ENCODE results near the gene PSMC2. TPM values are rescaled to one million over a fixed set of nuclear protein-coding genes. Genes with fewer than 3 reads are reported as not detected.

PSMC2 gene
- total RNA-seq, 1 experiment from 2014 or later, result 128 TPM

DNA sequence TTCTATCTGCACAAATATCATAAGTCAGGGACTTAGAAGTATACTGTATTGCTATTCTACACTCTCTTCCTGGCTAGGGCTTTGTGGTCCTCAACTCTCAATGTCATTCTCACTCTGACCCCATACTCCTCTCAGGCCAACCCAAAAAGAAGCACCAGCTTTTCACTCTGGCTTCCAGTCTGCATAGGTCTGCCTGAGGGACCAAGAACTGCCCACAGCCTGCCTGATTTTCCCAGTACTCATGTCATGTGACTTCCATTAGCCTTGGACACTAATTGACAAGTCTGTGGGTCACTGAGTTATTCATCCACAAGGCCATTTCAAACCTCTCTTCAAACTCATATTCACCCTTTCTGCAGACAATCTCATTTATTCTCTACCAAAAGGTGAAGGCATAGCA lies 30.4 kb upstream of the PSMC2 start:
- Mint-ChIP-seq H3K36me3 (ENCODE audit: insufficient read depth in 1 of 3, low read depth in 3 of 3) (peaks cover 50 to 92% (median 86%) of the 10 kb centered on the region in 3 experiments; a peak in 6 of 7 replicates), H3K27me3 (ENCODE audit: low read depth) (no peaks in the 10 kb centered on the region), H3K9me3 (no peaks in the 10 kb centered on the region), H3K4me1 (no peaks in the 10 kb centered on the region), H3K4me3 (no peak overlapping the region), H3K27ac (no peak overlapping the region; a peak in 1 of 7 replicates)
- H3K9ac ChIP-seq (ENCODE audit: extremely low read depth, insufficient read length, low read length), result no peak overlapping the region
- no peak overlapping the region for H4K91ac ChIP-seq (ENCODE audit: insufficient read length, low read depth, low read length)
- H3K4me2 ChIP-seq (ENCODE audit: insufficient read depth, insufficient read length, low read length), result no peak overlapping the region
- no peak overlapping the region for H4K8ac ChIP-seq (replicated peaks; ENCODE audit: insufficient read length, low read depth, low read length)
- H3K56ac ChIP-seq (ENCODE audit: insufficient read length, low read depth, low read length), result no peak overlapping the region
- no peaks in the 10 kb centered on the region for H3K23me2 ChIP-seq (ENCODE audit: insufficient read length, low read depth, low read length, poor library complexity, severe bottlenecking)
- TF ChIP-seq, protein P1, sequence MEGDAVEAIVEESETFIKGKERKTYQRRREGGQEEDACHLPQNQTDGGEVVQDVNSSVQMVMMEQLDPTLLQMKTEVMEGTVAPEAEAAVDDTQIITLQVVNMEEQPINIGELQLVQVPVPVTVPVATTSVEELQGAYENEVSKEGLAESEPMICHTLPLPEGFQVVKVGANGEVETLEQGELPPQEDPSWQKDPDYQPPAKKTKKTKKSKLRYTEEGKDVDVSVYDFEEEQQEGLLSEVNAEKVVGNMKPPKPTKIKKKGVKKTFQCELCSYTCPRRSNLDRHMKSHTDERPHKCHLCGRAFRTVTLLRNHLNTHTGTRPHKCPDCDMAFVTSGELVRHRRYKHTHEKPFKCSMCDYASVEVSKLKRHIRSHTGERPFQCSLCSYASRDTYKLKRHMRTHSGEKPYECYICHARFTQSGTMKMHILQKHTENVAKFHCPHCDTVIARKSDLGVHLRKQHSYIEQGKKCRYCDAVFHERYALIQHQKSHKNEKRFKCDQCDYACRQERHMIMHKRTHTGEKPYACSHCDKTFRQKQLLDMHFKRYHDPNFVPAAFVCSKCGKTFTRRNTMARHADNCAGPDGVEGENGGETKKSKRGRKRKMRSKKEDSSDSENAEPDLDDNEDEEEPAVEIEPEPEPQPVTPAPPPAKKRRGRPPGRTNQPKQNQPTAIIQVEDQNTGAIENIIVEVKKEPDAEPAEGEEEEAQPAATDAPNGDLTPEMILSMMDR (conservative IDR thresholded peaks at IDR 0.05), result no peak
- H2BK12ac ChIP-seq (ENCODE audit: insufficient read length, low read depth, low read length), result no peak overlapping the region
- no peak for DNase-seq
- no peak overlapping the region for H4K5ac ChIP-seq (ENCODE audit: insufficient read length, low read depth, low read length)
- no peak overlapping the region for H2BK5ac ChIP-seq (ENCODE audit: insufficient read length, low read length)
- no peaks in the 10 kb centered on the region for H3K79me1 ChIP-seq (ENCODE audit: insufficient read depth, low read depth, low read length, poor library complexity, severe bottlenecking)
- H3K18ac ChIP-seq (ENCODE audit: insufficient read length, low read depth, low read length), result no peak overlapping the region
- H3K4ac ChIP-seq (ENCODE audit: low read depth, low read length), result no peak overlapping the region
- H2BK120ac ChIP-seq (ENCODE audit: low read depth, low read length, poor library complexity, severe bottlenecking), result no peak overlapping the region
- H2BK20ac ChIP-seq (ENCODE audit: low read depth, low read length, poor library complexity, severe bottlenecking), result no peak overlapping the region
- no peak overlapping the region for H3T11ph ChIP-seq (ENCODE audit: low read length)
- no peak overlapping the region for H3K14ac ChIP-seq (ENCODE audit: insufficient read depth, low read length)
- H3K4me1 ChIP-seq (ENCODE audit: insufficient read depth, low read length), result no peaks in the 10 kb centered on the region
- H3K27ac ChIP-seq (ENCODE audit: insufficient read length, low read depth, low read length), result no peak overlapping the region
- H3K9me3 ChIP-seq (ENCODE audit: control insufficient read depth, low read depth, low read length), result no peaks in the 10 kb centered on the region
- no peaks in the 10 kb centered on the region for H3K79me2 ChIP-seq (ENCODE audit: insufficient read depth, low read length)
- H3K27me3 ChIP-seq (ENCODE audit: insufficient read depth, low read length), result no peaks in the 10 kb centered on the region
- H3K23ac ChIP-seq (ENCODE audit: insufficient read length, low read depth, low read length), result no peak overlapping the region
- no peak overlapping the region for H2AK5ac ChIP-seq (ENCODE audit: insufficient read length, low read length)
- no peaks in the 10 kb centered on the region for H4K20me1 ChIP-seq (ENCODE audit: control insufficient read depth, insufficient read depth, insufficient read length)
- H2BK15ac ChIP-seq (ENCODE audit: low read depth, low read length), result no peak overlapping the region
- H2AFZ ChIP-seq (ENCODE audit: low read length), result no peak overlapping the region
